Measurements from ENCODE around the gene LINC00632. TPM values are rescaled to one million over a fixed set of nuclear protein-coding genes. Genes with fewer than 3 reads are reported as not detected.

Gene LINC00632
- polyA plus RNA-seq, 2 of the 4 experiments (the other 2 are of a cell fraction): 2.3 to 23.9 TPM

DNA sequence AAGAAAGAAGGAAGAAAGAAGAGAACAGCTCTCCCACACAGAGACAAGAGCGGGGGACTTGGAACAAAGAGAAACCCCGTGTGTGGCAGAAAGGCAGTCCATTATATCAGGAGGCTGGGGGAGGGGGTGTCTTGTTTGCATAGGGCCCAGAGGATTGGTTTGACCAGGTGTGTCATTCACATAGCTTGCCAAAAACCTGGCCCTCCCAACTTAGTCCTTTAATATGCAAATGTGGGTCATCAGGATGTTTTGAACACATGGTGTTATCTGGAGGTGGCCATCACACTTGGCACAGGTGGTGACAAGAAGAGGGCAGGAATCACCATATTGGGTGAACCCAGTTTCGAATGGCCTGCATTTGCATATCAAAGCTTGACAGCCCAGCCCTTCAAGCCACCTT, 111.7 kb downstream of the LINC00632 start:
- no peak for FAIRE-seq
- Histone ChIP-seq H3K4me2 (no peak overlapping the region), H3K9me3 (no peaks in the 10 kb centered on the region), H3K27ac (no peak overlapping the region), H3K4me1 (no peaks in the 10 kb centered on the region), H3K4me3 (no peak overlapping the region)
- no peak for DNase-seq (ENCODE audit: low read depth in 1 of 2, low spot score in 1 of 2)
- ATAC-seq: no peak
- ChIA-PET CTCF (no interaction called here), POLR2A (no interaction called here)
- TF ChIP-seq FOSL2 (IDR thresholded peaks at IDR 0.05) (no peak), FOSL2 (CRISPR knock-in tag; IDR thresholded peaks at IDR 0.05) (no peak), HDAC2 (IDR thresholded peaks at IDR 0.05) (no peak), ZC3H11A (IDR thresholded peaks at IDR 0.05) (no peak), SMC3 (IDR thresholded peaks at IDR 0.05) (no peak), EHMT2 (IDR thresholded peaks at IDR 0.05; ENCODE audit: low read depth) (no peak), EHF (CRISPR knock-in tag; IDR thresholded peaks at IDR 0.05) (no peak), PHF8 (IDR thresholded peaks at IDR 0.05; ENCODE audit: borderline replicate concordance, low read depth) (no peak), KDM5A (IDR thresholded peaks at IDR 0.05) (no peak), ESRRA (IDR thresholded peaks at IDR 0.05; ENCODE audit: borderline replicate concordance, low read length) (no peak), ZFP36 (IDR thresholded peaks at IDR 0.05; ENCODE audit: borderline replicate concordance, partially characterized antibody) (no peak)
- TF ChIP-seq, protein P1, sequence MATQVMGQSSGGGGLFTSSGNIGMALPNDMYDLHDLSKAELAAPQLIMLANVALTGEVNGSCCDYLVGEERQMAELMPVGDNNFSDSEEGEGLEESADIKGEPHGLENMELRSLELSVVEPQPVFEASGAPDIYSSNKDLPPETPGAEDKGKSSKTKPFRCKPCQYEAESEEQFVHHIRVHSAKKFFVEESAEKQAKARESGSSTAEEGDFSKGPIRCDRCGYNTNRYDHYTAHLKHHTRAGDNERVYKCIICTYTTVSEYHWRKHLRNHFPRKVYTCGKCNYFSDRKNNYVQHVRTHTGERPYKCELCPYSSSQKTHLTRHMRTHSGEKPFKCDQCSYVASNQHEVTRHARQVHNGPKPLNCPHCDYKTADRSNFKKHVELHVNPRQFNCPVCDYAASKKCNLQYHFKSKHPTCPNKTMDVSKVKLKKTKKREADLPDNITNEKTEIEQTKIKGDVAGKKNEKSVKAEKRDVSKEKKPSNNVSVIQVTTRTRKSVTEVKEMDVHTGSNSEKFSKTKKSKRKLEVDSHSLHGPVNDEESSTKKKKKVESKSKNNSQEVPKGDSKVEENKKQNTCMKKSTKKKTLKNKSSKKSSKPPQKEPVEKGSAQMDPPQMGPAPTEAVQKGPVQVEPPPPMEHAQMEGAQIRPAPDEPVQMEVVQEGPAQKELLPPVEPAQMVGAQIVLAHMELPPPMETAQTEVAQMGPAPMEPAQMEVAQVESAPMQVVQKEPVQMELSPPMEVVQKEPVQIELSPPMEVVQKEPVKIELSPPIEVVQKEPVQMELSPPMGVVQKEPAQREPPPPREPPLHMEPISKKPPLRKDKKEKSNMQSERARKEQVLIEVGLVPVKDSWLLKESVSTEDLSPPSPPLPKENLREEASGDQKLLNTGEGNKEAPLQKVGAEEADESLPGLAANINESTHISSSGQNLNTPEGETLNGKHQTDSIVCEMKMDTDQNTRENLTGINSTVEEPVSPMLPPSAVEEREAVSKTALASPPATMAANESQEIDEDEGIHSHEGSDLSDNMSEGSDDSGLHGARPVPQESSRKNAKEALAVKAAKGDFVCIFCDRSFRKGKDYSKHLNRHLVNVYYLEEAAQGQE (IDR thresholded peaks at IDR 0.05): no peak
- WGBS (ENCODE audit: missing lambda C conversion rate): 56% methylated on average over 3 of the region's 3 CpGs

DNA sequence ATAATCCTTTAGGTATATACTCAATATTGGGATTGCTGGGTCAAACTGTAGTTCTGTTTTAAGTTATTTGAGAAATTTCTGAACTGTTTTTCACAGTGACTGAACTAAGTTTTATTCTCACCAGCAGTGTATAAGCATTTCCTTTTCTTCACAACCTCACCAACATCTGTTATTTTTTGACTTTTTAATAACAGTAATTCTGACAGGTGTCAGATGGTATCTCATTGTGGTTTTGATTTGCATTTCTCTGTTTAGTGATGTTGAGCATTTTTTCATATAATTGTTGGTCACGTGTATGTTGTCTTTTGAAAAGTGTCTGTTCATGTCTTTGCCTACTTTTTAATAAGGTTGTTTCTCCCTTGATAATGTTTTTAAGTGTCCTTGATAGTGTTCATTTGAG, 112.6 kb downstream of the LINC00632 start:
- POLR2A ChIA-PET: no interaction called here

More for the DNA sequence above, 112.6 kb downstream of the LINC00632 start:
- ATAC-seq: no peak
- Histone ChIP-seq H3K4me2 (no peak overlapping the region), H3K4me1 (no peaks in the 10 kb centered on the region), H3K9me3 (no peaks in the 10 kb centered on the region), H3K27ac (no peak overlapping the region), H3K4me3 (no peak overlapping the region)
- DNase-seq (ENCODE audit: low read depth in 1 of 2, low spot score in 1 of 2): no peak
- TF ChIP-seq POLR2AphosphoS2 (conservative IDR thresholded peaks at IDR 0.05; ENCODE audit: low read length): no peak
- TF ChIP-seq CHD2 (IDR thresholded peaks at IDR 0.05; ENCODE audit: low read length, partially characterized antibody): no peak
- TF ChIP-seq HDAC2 (IDR thresholded peaks at IDR 0.05): no peak
- TF ChIP-seq, protein P2, sequence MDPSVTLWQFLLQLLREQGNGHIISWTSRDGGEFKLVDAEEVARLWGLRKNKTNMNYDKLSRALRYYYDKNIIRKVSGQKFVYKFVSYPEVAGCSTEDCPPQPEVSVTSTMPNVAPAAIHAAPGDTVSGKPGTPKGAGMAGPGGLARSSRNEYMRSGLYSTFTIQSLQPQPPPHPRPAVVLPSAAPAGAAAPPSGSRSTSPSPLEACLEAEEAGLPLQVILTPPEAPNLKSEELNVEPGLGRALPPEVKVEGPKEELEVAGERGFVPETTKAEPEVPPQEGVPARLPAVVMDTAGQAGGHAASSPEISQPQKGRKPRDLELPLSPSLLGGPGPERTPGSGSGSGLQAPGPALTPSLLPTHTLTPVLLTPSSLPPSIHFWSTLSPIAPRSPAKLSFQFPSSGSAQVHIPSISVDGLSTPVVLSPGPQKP (IDR thresholded peaks at IDR 0.05; ENCODE audit: low read depth, low read length): no peak
- TF ChIP-seq CEBPB (IDR thresholded peaks at IDR 0.05): no peak
- TF ChIP-seq, protein P3, sequence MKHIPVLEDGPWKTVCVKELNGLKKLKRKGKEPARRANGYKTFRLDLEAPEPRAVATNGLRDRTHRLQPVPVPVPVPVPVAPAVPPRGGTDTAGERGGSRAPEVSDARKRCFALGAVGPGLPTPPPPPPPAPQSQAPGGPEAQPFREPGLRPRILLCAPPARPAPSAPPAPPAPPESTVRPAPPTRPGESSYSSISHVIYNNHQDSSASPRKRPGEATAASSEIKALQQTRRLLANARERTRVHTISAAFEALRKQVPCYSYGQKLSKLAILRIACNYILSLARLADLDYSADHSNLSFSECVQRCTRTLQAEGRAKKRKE (CRISPR knock-in tag; IDR thresholded peaks at IDR 0.05; ENCODE audit: low read depth): no peak
- TF ChIP-seq BHLHE40 (IDR thresholded peaks at IDR 0.05; ENCODE audit: low read depth, low read length): no peak
- TF ChIP-seq RCOR1 (IDR thresholded peaks at IDR 0.05; ENCODE audit: low read depth, low read length): no peak
- no peak for TF ChIP-seq HOXA7 (CRISPR knock-in tag; IDR thresholded peaks at IDR 0.05)
- no peak for TF ChIP-seq GATA3 (IDR thresholded peaks at IDR 0.05; ENCODE audit: borderline replicate concordance)
- TF ChIP-seq KDM5A (IDR thresholded peaks at IDR 0.05): no peak
- no peak for TF ChIP-seq POLR2A (IDR thresholded peaks at IDR 0.05; ENCODE audit: low read length)
- TF ChIP-seq EHMT2 (IDR thresholded peaks at IDR 0.05; ENCODE audit: low read depth): no peak
- no peak for TF ChIP-seq JUN (IDR thresholded peaks at IDR 0.05)
- TF ChIP-seq, protein P4, sequence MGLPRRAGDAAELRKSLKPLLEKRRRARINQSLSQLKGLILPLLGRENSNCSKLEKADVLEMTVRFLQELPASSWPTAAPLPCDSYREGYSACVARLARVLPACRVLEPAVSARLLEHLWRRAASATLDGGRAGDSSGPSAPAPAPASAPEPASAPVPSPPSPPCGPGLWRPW (IDR thresholded peaks at IDR 0.05): no peak
- no peak for TF ChIP-seq SMC3 (IDR thresholded peaks at IDR 0.05)
- TF ChIP-seq, protein P5, sequence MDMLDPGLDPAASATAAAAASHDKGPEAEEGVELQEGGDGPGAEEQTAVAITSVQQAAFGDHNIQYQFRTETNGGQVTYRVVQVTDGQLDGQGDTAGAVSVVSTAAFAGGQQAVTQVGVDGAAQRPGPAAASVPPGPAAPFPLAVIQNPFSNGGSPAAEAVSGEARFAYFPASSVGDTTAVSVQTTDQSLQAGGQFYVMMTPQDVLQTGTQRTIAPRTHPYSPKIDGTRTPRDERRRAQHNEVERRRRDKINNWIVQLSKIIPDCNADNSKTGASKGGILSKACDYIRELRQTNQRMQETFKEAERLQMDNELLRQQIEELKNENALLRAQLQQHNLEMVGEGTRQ (IDR thresholded peaks at IDR 0.05): no peak
- 78% methylated on average over 1 of the region's 1 CpG for WGBS (ENCODE audit: missing lambda C conversion rate)
- no peak for FAIRE-seq
- CTCF ChIA-PET: no interaction called here
